ENCODE data around the gene FHIT.

GRCh38 chr3:60240492-60240891 is 1010.8 kb downstream of the FHIT start:
- no peak for TF ChIP-seq RAD21 (IDR thresholded peaks at IDR 0.05; ENCODE audit: low read length)
- TF ChIP-seq, protein P1, sequence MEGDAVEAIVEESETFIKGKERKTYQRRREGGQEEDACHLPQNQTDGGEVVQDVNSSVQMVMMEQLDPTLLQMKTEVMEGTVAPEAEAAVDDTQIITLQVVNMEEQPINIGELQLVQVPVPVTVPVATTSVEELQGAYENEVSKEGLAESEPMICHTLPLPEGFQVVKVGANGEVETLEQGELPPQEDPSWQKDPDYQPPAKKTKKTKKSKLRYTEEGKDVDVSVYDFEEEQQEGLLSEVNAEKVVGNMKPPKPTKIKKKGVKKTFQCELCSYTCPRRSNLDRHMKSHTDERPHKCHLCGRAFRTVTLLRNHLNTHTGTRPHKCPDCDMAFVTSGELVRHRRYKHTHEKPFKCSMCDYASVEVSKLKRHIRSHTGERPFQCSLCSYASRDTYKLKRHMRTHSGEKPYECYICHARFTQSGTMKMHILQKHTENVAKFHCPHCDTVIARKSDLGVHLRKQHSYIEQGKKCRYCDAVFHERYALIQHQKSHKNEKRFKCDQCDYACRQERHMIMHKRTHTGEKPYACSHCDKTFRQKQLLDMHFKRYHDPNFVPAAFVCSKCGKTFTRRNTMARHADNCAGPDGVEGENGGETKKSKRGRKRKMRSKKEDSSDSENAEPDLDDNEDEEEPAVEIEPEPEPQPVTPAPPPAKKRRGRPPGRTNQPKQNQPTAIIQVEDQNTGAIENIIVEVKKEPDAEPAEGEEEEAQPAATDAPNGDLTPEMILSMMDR (IDR thresholded peaks at IDR 0.05): no peak
- TF ChIP-seq, protein P2, sequence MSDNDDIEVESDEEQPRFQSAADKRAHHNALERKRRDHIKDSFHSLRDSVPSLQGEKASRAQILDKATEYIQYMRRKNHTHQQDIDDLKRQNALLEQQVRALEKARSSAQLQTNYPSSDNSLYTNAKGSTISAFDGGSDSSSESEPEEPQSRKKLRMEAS (IDR thresholded peaks at IDR 0.05; ENCODE audit: low read depth): no peak
- TF ChIP-seq SMC3 (IDR thresholded peaks at IDR 0.05; ENCODE audit: low read depth, low read length): no peak
- no peak for TF ChIP-seq SIN3A (IDR thresholded peaks at IDR 0.05; ENCODE audit: borderline replicate concordance, low read depth, low read length)
- no peak for TF ChIP-seq FOXM1 (IDR thresholded peaks at IDR 0.05; ENCODE audit: low read depth)
- TF ChIP-seq ELF1 (IDR thresholded peaks at IDR 0.05): no peak
- no peak for TF ChIP-seq REST (IDR thresholded peaks at IDR 0.05; ENCODE audit: low read depth, low read length)
